Cardiac fibroblast (primary cell): ENCODE results near the gene ENTPD6.

Experiments
- DNase-seq, 2 donors: peaks; one replicate each; pipeline versions ENCODE4 v3.0.0 to v3.0.0-alpha.2; 2010; ENCODE audit warnings: low read depth in 2 of 2
- H3K4me3 ChIP-seq, 2 donors: replicated peaks in 1 of 2; 1 replicate in 1 of 2; 2 replicates in 1 of 2; pipeline ENCODE4 v1.5.1; 2011; ENCODE audit warnings: low read depth in 2 of 2, low read length in 2 of 2, mild to moderate bottlenecking in 2 of 2, moderate library complexity in 1 of 2
- CTCF ChIP-seq: IDR thresholded peaks from one replicate; pipeline ENCODE4 v1.5.1; 2011; ENCODE audit warnings: low read depth, mild to moderate bottlenecking, low read length, inconsistent platforms

The ENTPD6 gene

GRCh38 chr20:25218492-25218891 is 23.0 kb downstream of the ENTPD6 start:
- no peak for TF ChIP-seq CTCF
- DNase-seq = no peak
- H3K4me3 ChIP-seq = no peak overlapping the region

GRCh38 chr20:25219365-25219764 is 23.9 kb downstream of the ENTPD6 start:
- no peak for TF ChIP-seq CTCF
- no peak for DNase-seq
- no peak overlapping the region for H3K4me3 ChIP-seq

- no peak overlapping the region for H3K4me3 ChIP-seq
- DNase-seq = no peak
- peak; percentile 25 for TF ChIP-seq CTCF
Observed at GRCh38 chr20:25220021-25220730, 24.7 kb downstream of the ENTPD6 start.

GRCh38 chr20:25220810-25221591 is 25.5 kb downstream of the ENTPD6 start:
- no peak overlapping the region for H3K4me3 ChIP-seq
- DNase-seq = no peak
- no peak for TF ChIP-seq CTCF

GRCh38 chr20:25221592-25222460 is 26.3 kb downstream of the ENTPD6 start:
- DNase-seq = peak in 1 of 2 donors; percentile 27
- TF ChIP-seq CTCF = no peak
- no peak overlapping the region for H3K4me3 ChIP-seq

- DNase-seq = no peak
- H3K4me3 ChIP-seq = no peak overlapping the region
- TF ChIP-seq CTCF = no peak
Observed at GRCh38 chr20:25222461-25223178, 27.1 kb downstream of the ENTPD6 start.
